K562 (cell line): ENCODE results near the gene LRP2. TPM values are rescaled to one million over a fixed set of nuclear protein-coding genes. Genes with fewer than 3 reads are reported as not detected.

Experiments
- ARID2 ChIP-seq: fragments of 450-650 bp; IDR thresholded peaks from 2 replicates; pipeline ENCODE4 v1.6.1; 2017; ENCODE audit warnings: antibody characterized with exemption, mild to moderate bottlenecking
- CSDE1 ChIP-seq, 2 experiments: fragments of 450-650 bp; IDR thresholded peaks; 2 replicates each; pipeline ENCODE4 v1.6.1; 2016; ENCODE audit warnings: mild to moderate bottlenecking in 1 of 2
- HNRNPLL ChIP-seq: fragments of 200-400 bp; formaldehyde crosslinking; IDR thresholded peaks from 2 replicates; pipeline ENCODE4 v1.6.1; 2017; ENCODE audit warnings: low read length, low read depth, mild to moderate bottlenecking; ENCODE audit not compliant: poor library complexity, severe bottlenecking
- JUN ChIP-seq, 2 experiments: sonication (generic) in 1 of 2; formaldehyde crosslinking in 1 of 2; IDR thresholded peaks; 2 replicates each; pipeline versions ENCODE4 v1.6.1 to v1.8.0; 2012 to 2022; ENCODE audit warnings: borderline replicate concordance in 2 of 2, mild to moderate bottlenecking in 2 of 2, improper control_type of control experiment in 1 of 2, low read depth in 1 of 2, low read length in 1 of 2, missing genetic modification reagents in 1 of 2
- NFE2 ChIP-seq: IDR thresholded peaks from 2 replicates; pipeline ENCODE4 v1.6.1; 2014; ENCODE audit warnings: antibody characterized with exemption, low read depth
- PHB2 ChIP-seq: fragments of 450-650 bp; IDR thresholded peaks from 2 replicates; pipeline ENCODE4 v1.6.1; 2017; ENCODE audit warnings: low read depth
- POLR2A ChIP-seq: fragments of 450-650 bp; conservative IDR thresholded peaks from 2 replicates; pipeline ENCODE4 v1.6.1; 2016
- SMARCA4 ChIP-seq: fragments of 450-650 bp; IDR thresholded peaks from 2 replicates; pipeline ENCODE4 v1.6.1; 2016
- SMARCA5 ChIP-seq: fragments of 450-650 bp; IDR thresholded peaks from 2 replicates; pipeline ENCODE4 v1.6.1; 2016
- ZBTB8A ChIP-seq: fragments of 450-650 bp; IDR thresholded peaks from 2 replicates; pipeline ENCODE4 v1.6.1; 2018; ENCODE audit warnings: mild to moderate bottlenecking, moderate library complexity; ENCODE audit not compliant: partially characterized antibody
- ZC3H4 ChIP-seq: sonication (generic); formaldehyde crosslinking; IDR thresholded peaks from 2 replicates; pipeline ENCODE4 v1.9.0; 2021; ENCODE audit warnings: missing genetic modification reagents, borderline replicate concordance
- ZNF121 ChIP-seq: sonication (generic); formaldehyde crosslinking; conservative IDR thresholded peaks from 2 replicates; pipeline ENCODE4 v1.8.0; 2022; ENCODE audit warnings: missing genetic modification reagents
- ZNF384 ChIP-seq: IDR thresholded peaks from 2 replicates; pipeline ENCODE4 v1.6.1; 2012; ENCODE audit warnings: low read depth, low read length, improper control_type of control experiment
- ZNF785 ChIP-seq: fragments of 250-450 bp; sonication (Bioruptor Pico); IDR thresholded peaks from 2 replicates; pipeline ENCODE4 v1.4.0; 2020; ENCODE audit warnings: mild to moderate bottlenecking
- polyA plus RNA-seq, 8 experiments: library from polyadenylated mRNA; depleted of rRNA in 4 of 8; stranded (reverse) in 5 of 8; unstranded in 3 of 8; fragments of >200 nt; fragmentation: Nextera tagmentation in 2 of 8; fragmentation: Illumina TruSeq in 1 of 8; extraction: Ambion mirVana in 2 of 8; extraction: Trizol in 1 of 8; gene quantifications; 2 replicates each; pipeline versions ENCODE4 v1.2.1 to v1.2.3, GENCODE V29; 2011 to 2014; ENCODE audit warnings: inconsistent platforms in 1 of 8, missing spikeins in 1 of 8
- total RNA-seq, 7 experiments: library from RNA; depleted of rRNA in 6 of 7; stranded (reverse); fragments of >200 nt in 6 of 7; fragmentation: Illumina TruSeq in 2 of 7; extraction: Trizol in 2 of 7; gene quantifications; 2 replicates each; pipeline versions ENCODE4 v1.2.1 to v1.2.3, GENCODE V29; 2011 to 2021; ENCODE audit warnings: low replicate concordance in 1 of 7
- TF ChIP-seq, protein P1 (sequence below): fragments of 250-450 bp; sonication (Bioruptor Pico); IDR thresholded peaks from 2 replicates; pipeline ENCODE4 v1.5.0; 2022; ENCODE audit warnings: mild to moderate bottlenecking
- TF ChIP-seq, protein P2 (sequence below): fragments of 450-650 bp; conservative IDR thresholded peaks from 2 replicates; pipeline ENCODE4 v1.6.1; 2016; ENCODE audit warnings: missing genetic modification characterization, low read depth, mild to moderate bottlenecking, missing compliant biosample characterization, moderate library complexity
- TF ChIP-seq, protein P3 (sequence below): sonication (generic); formaldehyde crosslinking; IDR thresholded peaks from 2 replicates; pipeline ENCODE4 v1.8.0; 2022; ENCODE audit warnings: mild to moderate bottlenecking, missing genetic modification reagents
- TF ChIP-seq, protein P4 (sequence below): sonication (generic); formaldehyde crosslinking; IDR thresholded peaks from 2 replicates; pipeline ENCODE4 v1.8.0; 2022; ENCODE audit warnings: mild to moderate bottlenecking, missing genetic modification reagents

LRP2 gene
- total and polyA plus RNA-seq, 9 of the 15 experiments (the other 6 are each of a cell fraction or from before 2014, with no cell fraction given): 0.04 to 0.18 (median 0.11) TPM; not detected in 1

DNA sequence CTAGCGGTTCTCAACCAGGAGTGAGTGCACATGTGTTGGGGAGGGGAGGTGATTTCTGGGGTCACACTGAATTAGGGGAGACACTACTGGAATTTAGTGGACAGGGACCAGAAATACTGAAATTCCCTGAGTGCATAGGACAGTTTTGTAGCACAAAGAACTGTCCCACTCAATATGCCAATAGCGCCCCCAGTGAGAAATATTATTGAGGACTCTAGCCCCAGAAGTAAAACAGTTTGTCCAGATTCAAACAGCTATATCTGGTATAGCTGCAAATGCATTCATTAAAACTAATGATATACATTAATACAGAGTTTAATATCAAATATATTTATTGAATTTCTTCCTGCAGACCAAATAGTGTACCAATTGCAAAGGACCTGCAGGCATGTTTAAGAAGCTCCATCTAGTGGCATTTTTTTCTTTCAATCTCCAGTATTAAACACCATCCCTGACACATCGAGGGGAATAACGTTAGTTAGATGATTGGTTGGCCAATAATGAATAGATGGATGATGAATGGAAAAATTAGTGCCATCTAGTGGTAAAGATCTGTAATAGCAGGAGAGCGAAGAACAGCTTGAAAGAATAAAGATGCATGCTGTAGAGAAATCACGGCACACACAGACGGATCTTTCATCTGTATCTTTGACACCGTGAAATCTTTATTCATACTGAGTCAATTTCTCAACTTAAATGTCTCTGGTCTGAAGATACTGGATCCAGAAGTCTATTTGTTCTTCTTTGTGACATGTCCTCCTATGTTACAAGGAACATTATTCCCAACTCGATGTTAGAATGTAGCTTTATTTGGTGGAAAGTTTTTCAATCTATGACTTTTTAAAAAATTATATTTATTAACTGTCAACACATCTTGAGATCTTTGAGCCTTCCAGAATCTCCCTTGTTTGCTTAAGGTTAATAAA lies 230.5 kb downstream of the LRP2 start (continued):
- TF ChIP-seq, protein P1, sequence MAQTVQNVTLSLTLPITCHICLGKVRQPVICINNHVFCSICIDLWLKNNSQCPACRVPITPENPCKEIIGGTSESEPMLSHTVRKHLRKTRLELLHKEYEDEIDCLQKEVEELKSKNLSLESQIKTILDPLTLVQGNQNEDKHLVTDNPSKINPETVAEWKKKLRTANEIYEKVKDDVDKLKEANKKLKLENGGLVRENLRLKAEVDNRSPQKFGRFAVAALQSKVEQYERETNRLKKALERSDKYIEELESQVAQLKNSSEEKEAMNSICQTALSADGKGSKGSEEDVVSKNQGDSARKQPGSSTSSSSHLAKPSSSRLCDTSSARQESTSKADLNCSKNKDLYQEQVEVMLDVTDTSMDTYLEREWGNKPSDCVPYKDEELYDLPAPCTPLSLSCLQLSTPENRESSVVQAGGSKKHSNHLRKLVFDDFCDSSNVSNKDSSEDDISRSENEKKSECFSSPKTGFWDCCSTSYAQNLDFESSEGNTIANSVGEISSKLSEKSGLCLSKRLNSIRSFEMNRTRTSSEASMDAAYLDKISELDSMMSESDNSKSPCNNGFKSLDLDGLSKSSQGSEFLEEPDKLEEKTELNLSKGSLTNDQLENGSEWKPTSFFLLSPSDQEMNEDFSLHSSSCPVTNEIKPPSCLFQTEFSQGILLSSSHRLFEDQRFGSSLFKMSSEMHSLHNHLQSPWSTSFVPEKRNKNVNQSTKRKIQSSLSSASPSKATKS (CRISPR knock-in tag): no peak
- TF ChIP-seq HNRNPLL (no peak), ZNF384 (no peak), ZBTB8A (no peak), POLR2A (no peak), CSDE1 (IDR thresholded peaks at IDR 0.05) (no peak), ZC3H4 (CRISPR knock-in tag) (no peak), ZNF121 (CRISPR knock-in tag) (no peak), ZNF785 (CRISPR knock-in tag) (no peak), NFE2 (no peak), JUN (IDR thresholded peaks at IDR 0.05; ENCODE audit: borderline replicate concordance, low read depth, low read length) (no peak), JUN (CRISPR knock-in tag; IDR thresholded peaks at IDR 0.05; ENCODE audit: borderline replicate concordance) (no peak), SMARCA5 (peak; percentile 56; the same call in 1 of the 2 replicates), PHB2 (no peak), SMARCA4 (0 out of 2 replicates have a peak, but pooled peaks have one; percentile 18), ARID2 (peak; percentile 35; the same call in 1 of the 2 replicates)
- TF ChIP-seq, protein P2, sequence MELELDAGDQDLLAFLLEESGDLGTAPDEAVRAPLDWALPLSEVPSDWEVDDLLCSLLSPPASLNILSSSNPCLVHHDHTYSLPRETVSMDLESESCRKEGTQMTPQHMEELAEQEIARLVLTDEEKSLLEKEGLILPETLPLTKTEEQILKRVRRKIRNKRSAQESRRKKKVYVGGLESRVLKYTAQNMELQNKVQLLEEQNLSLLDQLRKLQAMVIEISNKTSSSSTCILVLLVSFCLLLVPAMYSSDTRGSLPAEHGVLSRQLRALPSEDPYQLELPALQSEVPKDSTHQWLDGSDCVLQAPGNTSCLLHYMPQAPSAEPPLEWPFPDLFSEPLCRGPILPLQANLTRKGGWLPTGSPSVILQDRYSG (tag): no peak
- TF ChIP-seq, protein P3, sequence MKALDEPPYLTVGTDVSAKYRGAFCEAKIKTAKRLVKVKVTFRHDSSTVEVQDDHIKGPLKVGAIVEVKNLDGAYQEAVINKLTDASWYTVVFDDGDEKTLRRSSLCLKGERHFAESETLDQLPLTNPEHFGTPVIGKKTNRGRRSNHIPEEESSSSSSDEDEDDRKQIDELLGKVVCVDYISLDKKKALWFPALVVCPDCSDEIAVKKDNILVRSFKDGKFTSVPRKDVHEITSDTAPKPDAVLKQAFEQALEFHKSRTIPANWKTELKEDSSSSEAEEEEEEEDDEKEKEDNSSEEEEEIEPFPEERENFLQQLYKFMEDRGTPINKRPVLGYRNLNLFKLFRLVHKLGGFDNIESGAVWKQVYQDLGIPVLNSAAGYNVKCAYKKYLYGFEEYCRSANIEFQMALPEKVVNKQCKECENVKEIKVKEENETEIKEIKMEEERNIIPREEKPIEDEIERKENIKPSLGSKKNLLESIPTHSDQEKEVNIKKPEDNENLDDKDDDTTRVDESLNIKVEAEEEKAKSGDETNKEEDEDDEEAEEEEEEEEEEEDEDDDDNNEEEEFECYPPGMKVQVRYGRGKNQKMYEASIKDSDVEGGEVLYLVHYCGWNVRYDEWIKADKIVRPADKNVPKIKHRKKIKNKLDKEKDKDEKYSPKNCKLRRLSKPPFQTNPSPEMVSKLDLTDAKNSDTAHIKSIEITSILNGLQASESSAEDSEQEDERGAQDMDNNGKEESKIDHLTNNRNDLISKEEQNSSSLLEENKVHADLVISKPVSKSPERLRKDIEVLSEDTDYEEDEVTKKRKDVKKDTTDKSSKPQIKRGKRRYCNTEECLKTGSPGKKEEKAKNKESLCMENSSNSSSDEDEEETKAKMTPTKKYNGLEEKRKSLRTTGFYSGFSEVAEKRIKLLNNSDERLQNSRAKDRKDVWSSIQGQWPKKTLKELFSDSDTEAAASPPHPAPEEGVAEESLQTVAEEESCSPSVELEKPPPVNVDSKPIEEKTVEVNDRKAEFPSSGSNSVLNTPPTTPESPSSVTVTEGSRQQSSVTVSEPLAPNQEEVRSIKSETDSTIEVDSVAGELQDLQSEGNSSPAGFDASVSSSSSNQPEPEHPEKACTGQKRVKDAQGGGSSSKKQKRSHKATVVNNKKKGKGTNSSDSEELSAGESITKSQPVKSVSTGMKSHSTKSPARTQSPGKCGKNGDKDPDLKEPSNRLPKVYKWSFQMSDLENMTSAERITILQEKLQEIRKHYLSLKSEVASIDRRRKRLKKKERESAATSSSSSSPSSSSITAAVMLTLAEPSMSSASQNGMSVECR (CRISPR knock-in tag): no peak
- TF ChIP-seq, protein P4, sequence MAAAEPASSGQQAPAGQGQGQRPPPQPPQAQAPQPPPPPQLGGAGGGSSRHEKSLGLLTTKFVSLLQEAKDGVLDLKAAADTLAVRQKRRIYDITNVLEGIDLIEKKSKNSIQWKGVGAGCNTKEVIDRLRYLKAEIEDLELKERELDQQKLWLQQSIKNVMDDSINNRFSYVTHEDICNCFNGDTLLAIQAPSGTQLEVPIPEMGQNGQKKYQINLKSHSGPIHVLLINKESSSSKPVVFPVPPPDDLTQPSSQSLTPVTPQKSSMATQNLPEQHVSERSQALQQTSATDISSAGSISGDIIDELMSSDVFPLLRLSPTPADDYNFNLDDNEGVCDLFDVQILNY (CRISPR knock-in tag): no peak
